SK-MEL-5 (cell line): ENCODE results near the gene PCDH8. TPM values are rescaled to one million over a fixed set of nuclear protein-coding genes. Genes with fewer than 3 reads are reported as not detected.

Experiments
- DNase-seq: peaks from one replicate; pipeline ENCODE4 v3.0.0-alpha.2; 2016; ENCODE audit warnings: low read depth, low spot score
- in situ Hi-C: cut with HindIII; loops from 2 replicates; pipeline ENCODE4 v1.10.0; 2016; ENCODE audit warnings: low sequenced_read_pairs, high pct_unique_total_duplicates, low pct_unique_long_range_greater_than_20kb
- total RNA-seq: library from RNA; depleted of rRNA; stranded (reverse); fragments of >200 nt; shearing (Covaris generic); gene quantifications from 2 replicates; pipeline ENCODE4 v1.2.3, GENCODE V29; 2014

The PCDH8 gene
- total RNA-seq, 1 experiment from 2014 or later = not detected

DNA sequence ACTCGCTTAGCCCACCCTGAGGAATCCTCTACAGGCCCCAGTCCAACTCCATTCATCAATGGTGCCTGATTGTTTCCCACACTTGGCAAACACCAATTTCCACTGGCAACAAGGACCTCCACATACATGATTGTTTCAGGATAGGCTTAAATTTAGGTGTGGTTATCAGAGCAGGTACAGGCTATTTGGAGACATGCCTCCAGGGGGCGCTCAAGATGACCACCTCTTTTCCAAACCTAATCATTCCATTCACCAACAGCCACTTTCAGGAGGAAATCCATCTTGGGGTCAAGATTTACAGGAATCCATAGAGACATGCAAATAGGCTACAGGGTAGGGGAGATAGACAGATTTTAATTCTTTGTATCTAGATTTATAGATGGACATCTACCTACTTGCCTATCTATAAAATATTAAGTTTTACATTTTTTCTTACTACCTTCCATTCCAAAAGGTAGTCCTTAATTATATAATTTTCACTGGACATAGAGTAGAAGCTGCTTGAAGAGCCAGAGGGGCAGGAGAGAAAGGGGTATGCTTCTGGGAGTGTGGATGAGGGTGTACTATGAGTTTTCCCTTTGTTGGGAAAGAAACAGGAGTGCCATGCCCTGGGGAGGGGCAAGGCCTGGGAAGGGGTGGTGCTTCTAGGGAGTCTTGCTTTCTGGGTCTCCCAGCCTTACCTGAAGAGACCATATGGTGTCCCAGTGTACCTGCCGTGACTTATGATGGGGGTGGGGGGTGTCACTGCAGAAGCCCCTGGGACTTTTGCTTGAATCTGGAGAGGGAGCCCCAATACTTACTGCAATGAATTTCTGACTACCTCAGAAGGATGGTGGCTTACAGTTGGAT is 14.1 kb upstream of the PCDH8 start:
- peak; percentile 65 for DNase-seq
- in situ Hi-C loops = no loop called here

DNA sequence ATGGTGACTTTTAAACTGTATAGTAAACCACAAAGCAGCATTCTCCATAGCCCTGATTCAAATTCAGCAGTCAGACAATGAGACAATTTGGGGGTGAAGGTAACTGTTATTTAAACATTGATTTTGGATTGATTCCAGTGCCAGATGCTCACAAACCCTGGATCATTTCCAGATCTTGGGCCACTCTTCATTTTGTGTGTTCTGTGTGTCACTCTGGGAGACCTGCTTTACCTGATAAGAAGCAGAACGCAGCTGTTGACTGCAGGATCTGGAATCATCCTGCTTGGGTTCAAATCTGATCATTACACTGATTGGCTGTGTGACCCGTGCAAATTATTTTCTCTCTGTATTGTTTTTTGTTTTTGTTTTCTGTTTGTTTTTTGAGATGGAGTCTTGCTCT is 4.0 kb upstream of the PCDH8 start:
- DNase-seq = no peak
- in situ Hi-C loops = no loop called here

DNA sequence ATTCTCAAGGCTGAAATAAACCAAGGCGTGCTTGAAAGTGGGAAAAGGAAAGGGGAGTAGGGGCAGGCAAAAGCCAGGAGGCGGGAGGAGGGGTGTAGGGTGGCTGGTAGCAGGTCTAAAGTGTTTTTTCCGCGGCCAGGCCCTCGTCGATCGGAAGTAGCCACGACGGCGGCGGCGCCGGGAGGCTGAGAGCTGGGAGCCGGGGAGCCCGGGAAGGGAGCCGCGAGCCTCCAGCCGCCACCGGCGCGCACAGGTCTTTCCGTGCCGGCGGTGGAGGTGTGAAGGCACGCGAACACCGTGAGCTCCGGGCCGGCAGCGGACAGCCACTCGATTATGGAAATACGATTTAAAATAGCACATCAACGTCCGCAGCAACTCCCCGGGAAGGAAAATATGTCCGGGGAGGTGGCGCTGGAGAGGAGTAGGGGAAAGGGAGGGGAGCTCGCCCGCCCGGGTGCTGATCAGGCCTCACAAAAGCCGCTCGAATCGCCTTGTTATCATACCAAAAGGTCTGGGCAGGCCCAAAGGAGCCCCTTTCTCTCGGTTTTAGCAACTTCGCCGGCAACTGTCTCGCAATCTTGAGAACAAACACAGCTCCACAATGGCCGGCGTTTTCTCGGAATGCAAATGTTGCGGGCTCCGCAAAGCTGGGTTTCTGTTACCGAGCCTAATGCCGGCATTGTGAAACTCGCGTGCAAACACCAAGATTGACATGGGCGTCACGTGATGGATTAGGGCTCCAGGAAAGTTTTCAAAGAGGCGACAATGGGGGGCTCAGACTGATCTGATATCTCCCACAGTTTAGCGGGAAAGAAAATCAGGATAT is 2.9 kb upstream of the PCDH8 start:
- DNase-seq = peak; percentile 27
- in situ Hi-C loops = no loop called here

DNA sequence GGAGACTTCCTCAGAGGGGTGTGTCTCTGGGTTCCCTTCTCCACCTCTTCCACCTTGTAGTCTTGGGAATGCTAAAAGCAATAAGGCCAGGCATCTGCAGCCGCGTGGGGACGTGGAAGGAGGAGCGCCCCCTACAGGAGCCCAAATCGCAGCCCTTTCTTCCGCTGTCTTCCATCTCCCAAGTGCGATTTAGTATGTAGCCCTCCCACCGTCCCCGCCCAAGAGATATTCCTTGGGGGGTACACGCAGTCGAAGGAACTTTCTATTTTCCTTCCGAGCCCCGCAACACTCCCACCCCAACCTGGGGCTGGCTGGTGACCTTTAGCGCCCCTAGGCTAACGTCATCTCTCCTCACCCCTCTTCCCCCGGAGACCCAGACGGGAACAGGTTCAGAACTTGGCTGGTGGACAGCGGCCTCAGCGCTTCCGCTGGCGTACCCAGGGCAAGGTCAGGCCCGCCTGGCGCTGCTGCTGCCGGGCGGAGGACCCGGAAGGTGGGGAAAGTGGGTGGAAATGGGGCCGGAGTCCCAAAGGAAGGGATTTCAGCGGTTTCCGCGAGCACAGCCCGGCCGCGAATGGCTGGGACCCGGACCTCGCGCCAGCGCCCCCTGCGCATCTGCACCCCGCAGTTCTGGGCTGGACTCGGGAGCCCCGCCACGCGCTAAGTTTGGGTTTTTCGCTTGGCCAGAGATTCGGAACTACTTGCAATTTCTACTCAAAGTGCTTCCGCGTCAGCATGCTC is 2.1 kb upstream of the PCDH8 start:
- DNase-seq = peak; percentile 76
- in situ Hi-C loops = no loop called here

DNA sequence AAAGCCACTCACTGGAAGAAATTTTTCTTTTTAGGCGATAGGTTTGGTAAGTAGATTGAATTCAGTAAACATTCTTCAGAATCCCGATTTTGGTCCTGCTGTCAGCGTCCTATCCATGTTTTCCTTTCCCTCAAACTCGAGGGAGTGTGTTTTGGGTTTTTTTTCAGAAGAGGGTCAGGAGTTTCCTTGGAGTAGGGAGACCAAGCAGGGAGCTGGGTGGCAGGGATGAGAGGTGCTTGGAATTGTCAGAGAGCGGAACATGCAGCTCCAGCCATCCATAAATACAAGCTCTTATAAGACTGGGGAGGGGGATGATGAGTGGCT is 1.6 kb upstream of the PCDH8 start:
- DNase-seq = no peak
- in situ Hi-C loops = no loop called here

DNA sequence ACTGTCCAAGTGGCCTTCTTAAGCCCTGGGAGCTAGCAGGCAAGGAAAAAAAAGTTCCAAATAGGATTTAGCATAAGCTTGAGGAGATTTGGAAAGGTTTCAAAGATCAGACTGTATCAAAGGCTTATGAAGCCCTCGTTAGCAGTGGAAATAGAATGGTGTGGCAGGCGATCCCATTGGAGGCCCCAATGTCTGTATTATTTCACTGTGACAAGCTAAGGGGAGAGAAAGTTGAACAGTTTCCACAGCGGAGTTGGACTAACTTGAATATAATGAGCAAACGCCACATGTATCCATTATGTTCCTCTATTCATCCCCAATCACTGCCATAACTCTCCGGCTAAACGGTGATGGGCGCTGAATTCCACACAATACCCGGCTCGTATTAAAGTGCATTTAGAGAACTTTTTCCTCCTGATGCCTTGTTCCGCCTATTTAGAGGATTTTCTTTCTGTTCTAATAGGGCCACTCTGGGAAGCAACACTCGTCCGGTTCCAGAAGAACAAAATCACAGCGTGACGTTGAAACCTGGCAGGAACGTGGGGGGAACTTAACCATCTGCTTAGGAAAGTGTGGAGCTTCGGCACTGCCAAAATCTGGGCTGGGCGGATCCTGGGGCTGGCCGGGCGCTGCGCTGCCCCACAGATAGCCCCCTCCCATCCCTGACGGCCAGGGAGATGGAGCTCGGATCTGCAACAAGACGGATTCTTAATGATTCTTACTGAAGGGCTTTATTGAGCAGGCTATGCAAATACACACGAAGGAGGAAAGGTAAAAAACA is 1.0 kb upstream of the PCDH8 start:
- in situ Hi-C loops = no loop called here

DNA sequence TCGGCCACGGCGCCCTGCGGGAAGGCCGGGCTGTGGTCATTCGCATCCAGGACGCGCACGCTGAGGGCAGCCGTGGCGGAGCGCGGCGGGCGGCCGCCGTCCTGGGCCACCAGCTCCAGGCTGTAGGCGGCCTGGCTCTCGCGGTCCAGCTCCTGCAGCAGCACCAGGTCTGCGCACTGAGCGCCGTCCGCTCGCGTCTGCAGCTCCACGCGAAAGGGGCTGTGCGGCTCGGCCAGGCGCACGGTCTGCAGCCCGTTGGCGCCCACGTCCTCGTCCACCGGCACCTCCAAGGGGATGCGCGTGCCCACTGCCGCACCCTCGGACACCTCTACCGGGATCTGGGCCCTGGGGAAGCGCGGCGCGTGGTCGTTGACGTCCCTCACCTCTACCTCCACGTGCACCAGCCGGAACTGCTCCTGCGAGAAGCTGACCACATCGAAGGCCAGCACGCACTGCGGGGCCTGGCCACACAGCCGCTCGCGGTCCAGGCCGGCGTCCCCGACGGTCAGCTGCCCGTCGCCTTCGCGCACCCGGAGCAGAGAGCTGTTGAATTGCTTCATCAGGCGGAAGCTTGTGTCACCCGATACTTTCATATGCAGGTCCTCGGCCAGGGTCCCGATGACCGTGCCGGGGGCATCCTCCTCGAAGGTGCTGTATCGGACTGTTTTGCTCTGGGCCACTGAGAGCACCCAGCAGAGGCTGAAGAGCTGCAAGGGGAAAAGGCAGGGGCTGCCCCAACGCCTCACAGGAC is 583 bp downstream of the PCDH8 start:
- DNase-seq = no peak
- in situ Hi-C loops = no loop called here

More for the DNA sequence above, 1.0 kb upstream of the PCDH8 start:
- DNase-seq = no peak

DNA sequence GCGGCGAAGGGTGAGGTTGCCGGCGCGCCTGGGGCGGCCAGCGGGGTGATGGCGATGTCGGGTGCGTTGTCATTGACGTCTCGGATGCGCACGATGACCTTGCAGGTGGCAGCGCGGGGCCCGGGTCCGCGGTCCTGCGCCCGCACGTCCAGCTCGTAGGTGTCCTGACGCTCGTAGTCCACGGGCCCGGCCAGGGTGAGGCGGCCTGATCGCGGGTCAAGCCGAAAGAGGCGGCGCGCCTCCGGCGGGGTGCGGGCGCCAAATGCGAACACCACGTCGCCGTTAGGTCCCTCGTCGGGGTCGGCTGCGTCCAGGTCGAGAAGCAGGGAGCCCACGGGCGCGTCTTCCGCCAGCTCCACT is 1.1 kb downstream of the PCDH8 start:
- in situ Hi-C loops = no loop called here

DNA sequence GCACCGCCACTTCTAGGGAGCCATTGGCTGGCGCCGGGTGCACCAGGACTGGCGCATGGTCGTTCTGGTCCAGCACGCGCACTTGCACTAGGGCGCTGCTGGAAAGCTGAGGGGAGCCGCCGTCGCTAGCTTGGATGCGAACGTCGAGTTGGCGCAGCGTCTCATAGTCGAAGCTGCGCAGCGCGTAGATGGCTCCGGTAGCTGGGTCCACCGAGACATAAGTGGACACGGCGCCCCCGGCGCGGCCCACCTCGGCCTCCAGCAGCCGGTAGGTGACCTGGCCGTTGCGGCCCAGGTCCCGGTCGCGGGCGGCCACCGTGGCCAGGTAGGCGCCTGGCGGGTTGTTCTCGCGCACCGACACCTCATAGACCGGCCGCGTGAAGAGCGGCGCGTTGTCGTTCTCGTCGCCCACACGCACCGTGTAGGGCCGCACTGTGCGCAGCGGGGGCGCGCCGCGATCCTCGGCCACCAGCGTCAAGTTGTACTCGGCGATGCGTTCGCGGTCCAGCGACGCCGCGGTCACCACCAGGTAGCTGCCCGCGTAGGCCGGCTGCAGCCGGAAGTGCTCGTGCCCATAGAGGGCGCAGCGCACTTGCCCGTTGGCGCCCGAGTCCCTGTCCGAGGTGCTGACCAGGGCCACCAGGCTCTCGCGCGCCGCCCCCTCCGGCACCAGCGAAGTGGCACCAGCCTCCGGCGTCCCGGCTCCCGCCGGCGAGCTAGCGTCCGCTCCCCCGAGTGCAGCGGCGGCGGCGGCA is 1.7 kb downstream of the PCDH8 start:
- in situ Hi-C loops = no loop called here
- peak; percentile 51 for DNase-seq

More for the DNA sequence above, 1.1 kb downstream of the PCDH8 start:
- DNase-seq = no peak

DNA sequence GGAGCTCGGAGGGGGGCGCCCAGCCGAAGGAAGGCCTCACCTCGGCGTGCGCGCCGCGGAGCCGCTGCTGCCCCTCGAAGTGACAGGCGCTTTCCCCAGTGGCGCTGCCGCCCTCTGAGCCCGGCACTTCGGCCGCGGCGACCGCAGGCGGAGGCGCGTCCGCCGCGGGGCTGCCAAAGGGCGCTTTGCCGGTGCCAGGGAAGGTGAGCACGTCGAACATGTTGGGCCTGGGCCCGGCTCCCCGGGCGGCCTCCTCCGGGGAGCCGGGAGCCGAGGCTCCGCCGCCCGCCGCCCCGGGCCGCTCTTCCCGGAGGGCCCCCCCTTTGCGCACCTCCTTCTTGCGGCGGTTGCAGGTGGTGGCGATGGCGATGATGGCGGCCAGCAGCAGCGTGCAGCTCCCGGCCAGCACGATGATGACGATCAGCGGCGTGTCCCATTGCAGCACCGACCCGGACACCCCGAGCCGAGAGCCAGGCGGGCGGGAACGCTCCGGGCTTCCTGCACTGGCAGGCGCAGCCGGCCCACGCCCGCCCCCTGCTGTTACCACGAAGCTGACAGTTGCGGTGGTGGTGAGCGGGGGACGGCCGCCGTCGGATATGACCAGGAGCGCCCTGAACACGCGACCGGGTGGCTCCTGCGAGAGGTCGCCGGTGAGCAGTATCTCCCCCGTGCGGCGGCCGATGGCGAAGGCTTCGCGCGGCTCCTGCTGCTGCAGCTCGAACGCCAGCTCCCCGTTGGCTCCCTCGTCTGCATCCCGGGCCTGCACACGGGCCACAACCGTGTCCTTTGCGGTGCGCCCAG is 2.5 kb downstream of the PCDH8 start:
- in situ Hi-C loops = no loop called here
- DNase-seq = peak; percentile 48

DNA sequence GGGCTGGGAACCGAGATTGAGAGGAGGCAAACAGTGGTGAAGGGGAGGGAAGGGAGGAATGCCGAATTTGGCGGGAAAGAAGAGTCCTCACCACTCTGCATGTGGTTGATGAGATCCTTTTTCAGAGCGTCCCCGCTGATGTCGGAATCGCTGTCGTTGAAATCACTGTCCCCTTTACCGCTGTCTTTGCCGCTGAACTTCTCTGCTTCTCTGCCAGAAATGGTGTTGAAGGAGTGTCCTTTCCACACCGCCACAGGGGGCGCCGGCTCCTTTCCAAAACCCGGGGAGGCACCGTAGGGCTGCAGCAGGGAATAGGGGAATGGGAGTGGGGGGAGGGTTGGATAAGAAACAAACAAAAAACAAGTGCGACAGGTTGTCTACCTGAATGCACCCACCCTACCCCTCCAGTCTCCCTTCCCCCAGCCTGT is 3.1 kb downstream of the PCDH8 start:
- in situ Hi-C loops = no loop called here
- peak; percentile 43 for DNase-seq

DNA sequence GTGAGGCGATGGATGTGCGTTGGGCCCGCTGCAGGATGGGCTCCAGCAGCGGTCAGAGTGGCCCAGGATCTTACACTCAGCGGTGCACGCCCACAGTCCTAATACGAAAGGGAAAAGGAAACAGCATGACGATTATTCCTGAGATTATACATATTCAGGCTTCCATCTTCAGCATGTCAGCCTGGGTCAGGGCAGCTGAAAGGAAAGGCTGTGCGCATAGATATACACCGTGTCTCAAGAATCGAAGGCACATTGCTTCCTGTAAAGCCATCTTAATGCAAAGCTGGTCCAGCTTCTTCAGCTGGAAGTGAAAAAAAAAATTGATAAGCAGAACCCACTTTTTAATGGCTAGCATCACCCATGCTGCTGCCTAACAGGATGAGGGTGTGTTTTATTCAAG is 3.6 kb downstream of the PCDH8 start:
- DNase-seq = no peak
- in situ Hi-C loops = no loop called here

DNA sequence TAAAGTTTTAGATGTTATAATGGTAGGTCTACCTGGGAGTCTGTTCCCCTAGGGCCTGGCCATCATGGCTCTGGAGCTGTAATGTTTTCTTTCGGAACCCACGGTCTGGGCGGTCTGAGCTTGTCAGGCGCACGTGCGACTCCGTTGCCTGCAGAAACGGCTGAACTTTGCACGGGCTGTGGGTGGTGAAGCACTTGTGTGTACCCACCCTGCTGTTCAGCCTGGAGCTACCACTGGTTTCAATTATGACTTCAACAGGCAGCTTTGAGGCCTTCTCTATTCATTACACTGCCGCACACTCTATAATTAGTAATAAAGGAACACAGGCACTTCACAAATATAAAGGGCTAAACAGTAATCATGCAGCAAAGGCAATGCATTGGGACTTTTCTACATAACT is 6.0 kb downstream of the PCDH8 start:
- no peak for DNase-seq
- in situ Hi-C loops = no loop called here

DNA sequence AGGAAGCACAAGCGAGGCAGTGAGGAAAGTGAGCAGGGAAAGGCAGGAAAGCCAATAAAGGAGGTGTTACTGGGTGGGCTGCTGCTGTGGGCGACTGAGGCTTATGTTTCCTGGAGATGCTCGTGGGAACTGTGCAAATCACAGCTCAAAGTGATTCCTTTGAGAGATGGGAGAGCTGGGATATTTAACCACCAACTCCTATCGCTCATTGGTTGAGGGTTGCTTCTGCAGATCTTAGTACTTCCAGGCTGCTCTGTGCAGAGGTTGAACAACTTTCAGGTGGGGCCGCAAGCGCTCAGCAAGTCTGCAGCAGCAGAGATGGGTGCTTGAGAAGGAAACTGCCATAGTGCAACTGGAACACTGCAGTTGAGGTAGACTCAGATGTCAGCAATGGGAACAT is 8.4 kb downstream of the PCDH8 start:
- no peak for DNase-seq
- in situ Hi-C loops = no loop called here

DNA sequence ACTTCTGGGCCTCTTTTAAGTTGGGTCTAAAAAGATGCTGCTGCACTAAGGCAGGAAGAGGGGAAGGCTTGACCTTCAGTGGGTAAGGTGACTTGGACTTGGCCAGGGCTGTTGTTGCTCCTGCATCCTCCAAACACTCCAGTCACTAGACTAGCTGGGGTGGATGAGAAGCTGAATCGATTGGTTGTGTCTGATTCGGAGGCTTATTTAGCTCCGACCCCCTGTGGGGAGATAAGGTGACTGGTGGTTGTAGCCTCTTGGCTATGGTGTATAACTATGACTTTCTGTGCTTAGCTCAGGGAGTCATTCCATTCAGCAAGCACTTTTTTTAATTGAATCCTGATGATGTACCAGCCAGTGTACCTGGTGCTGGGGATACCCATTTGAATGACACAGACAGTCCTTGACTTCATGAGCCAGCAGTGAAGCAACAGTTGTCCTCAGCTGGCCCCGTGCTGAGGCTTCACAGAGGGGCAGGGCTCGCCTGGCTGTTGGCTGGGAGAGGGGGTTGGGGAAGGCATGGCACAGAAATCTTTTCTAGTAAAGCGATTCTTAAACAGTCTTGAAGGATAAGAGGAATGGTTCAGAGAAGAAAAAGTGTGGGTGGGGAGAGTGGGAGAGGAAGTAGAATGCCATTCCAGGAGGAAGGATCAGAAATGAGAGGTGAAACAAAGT is 9.9 kb downstream of the PCDH8 start:
- in situ Hi-C loops = no loop called here

More for the DNA sequence above, 9.9 kb downstream of the PCDH8 start:
- no peak for DNase-seq
